Stimulated activated CD8-positive, alpha-beta memory T cell treated with anti-CD3 and anti-CD28 coated beads, Interleukin-12 subunit alpha, Interleukin-12 subunit beta, amount 100 ng/mL, for 24 hours (primary cell): ENCODE results near the gene HNF1A.
"Not testable (repeated sequence)": the region's sequence is repeated elsewhere in the genome, so short reads cannot be mapped to it uniquely, and the experiment has no call there.

Source experiments
- DNase-seq: peaks from one replicate; pipeline ENCODE4 v3.0.0-alpha.2; 2020; ENCODE audit errors: extremely low read depth

HNF1A gene

GRCh38 chr12:120978296-120979219, at the start of gene HNF1A:
Gene HNF1A (plus strand): TSS chr12:120978543. CDS start chr12:120978769, 226 bp downstream.
- DNase-seq = no peak

GRCh38 chr12:120928864-120929652, 49.3 kb upstream of the HNF1A start:
- DNase-seq = no peak

- no peak for DNase-seq
Observed at GRCh38 chr12:120930032-120930431, 48.3 kb upstream of the HNF1A start.

- no peak for DNase-seq
Observed at GRCh38 chr12:120932058-120932457, 46.3 kb upstream of the HNF1A start.

GRCh38 chr12:120932956-120933526, 45.3 kb upstream of the HNF1A start:
- no peak for DNase-seq

- no peak for DNase-seq
Observed at GRCh38 chr12:120933786-120934185, 44.6 kb upstream of the HNF1A start.

- DNase-seq = no peak
Observed at GRCh38 chr12:120936197-120936596, 42.1 kb upstream of the HNF1A start.

- no peak for DNase-seq
Observed at GRCh38 chr12:120938496-120938895, 39.8 kb upstream of the HNF1A start.

- no peak for DNase-seq
Observed at GRCh38 chr12:120939523-120939922, 38.8 kb upstream of the HNF1A start.

- no peak for DNase-seq
Observed at GRCh38 chr12:120940006-120940405, 38.3 kb upstream of the HNF1A start.

- no peak for DNase-seq
Observed at GRCh38 chr12:120940799-120941198, 37.5 kb upstream of the HNF1A start.

GRCh38 chr12:120941412-120941811, 36.9 kb upstream of the HNF1A start:
- DNase-seq = no peak

- DNase-seq = no peak
Observed at GRCh38 chr12:120941846-120942405, 36.4 kb upstream of the HNF1A start.

- DNase-seq = no peak
Observed at GRCh38 chr12:120943482-120943881, 34.9 kb upstream of the HNF1A start.

GRCh38 chr12:120944645-120945217, 33.6 kb upstream of the HNF1A start:
- peak; percentile 27 for DNase-seq

GRCh38 chr12:120945516-120945915, 32.8 kb upstream of the HNF1A start:
- not testable (repeated sequence) for DNase-seq

GRCh38 chr12:120950260-120950799, 28.0 kb upstream of the HNF1A start:
- not testable (repeated sequence) for DNase-seq

- no peak for DNase-seq
Observed at GRCh38 chr12:120950807-120951206, 27.5 kb upstream of the HNF1A start.

GRCh38 chr12:120955232-120955631, 23.1 kb upstream of the HNF1A start:
- no peak for DNase-seq

GRCh38 chr12:120956579-120957300, 21.6 kb upstream of the HNF1A start:
- no peak for DNase-seq
